Right atrium auricular region (tissue), 2 donors: ENCODE results near the gene SMIM1. TPM values are rescaled to one million over a fixed set of nuclear protein-coding genes. Genes with fewer than 3 reads are reported as not detected.

Source experiments
- total RNA-seq, 2 donors: library from RNA; depleted of rRNA; stranded (reverse); fragments of >200 nt; gene quantifications; one replicate each; pipeline ENCODE4 v1.1.0, GENCODE V29; 2016

Gene SMIM1
- total RNA-seq, 2 donors from 2014 or later = 40.4 to 54.6 TPM

Other genes starting within 250 kb of the SMIM1 start
- gene MEGF6, start 161.2 kb upstream of the SMIM1 start, total RNA-seq = 10 to 100 TPM; 14.9 to 32.6 TPM
- 10 to 100 TPM; 30.0 to 33.3 TPM for gene TPRG1L, start 147.7 kb upstream of the SMIM1 start, total RNA-seq
- gene WRAP73, start 122.6 kb upstream of the SMIM1 start, total RNA-seq = 10 to 100 TPM in 1 of 2 donors, 1 to 10 TPM in 1; 6.8 to 11.4 TPM
- under 1 TPM in 1 of 2 donors, not detected in 1; 0.16 TPM for gene TP73, start 120.2 kb upstream of the SMIM1 start, total RNA-seq
- gene CCDC27, start 20.3 kb upstream of the SMIM1 start, total RNA-seq = not detected
- gene LRRC47, start 23.7 kb downstream of the SMIM1 start, total RNA-seq = 10 to 100 TPM; 31.7 to 33.6 TPM
- 10 to 100 TPM; 21.7 to 25.9 TPM for gene CEP104, start 84.5 kb downstream of the SMIM1 start, total RNA-seq
- gene DFFB, start 84.7 kb downstream of the SMIM1 start, total RNA-seq = 1 to 10 TPM; 3.2 to 5.3 TPM
- gene C1orf174, start 127.5 kb downstream of the SMIM1 start, total RNA-seq = 10 to 100 TPM in 1 of 2 donors, 1 to 10 TPM in 1; 9.1 to 18.8 TPM